Measurements from ENCODE around the gene TENM4. TPM values are rescaled to one million over a fixed set of nuclear protein-coding genes. Genes with fewer than 3 reads are reported as not detected.

Gene TENM4
- total RNA-seq, 4 donors from 2014 or later, result 16.8 to 158 (median 120) TPM

- H3K9me3 ChIP-seq, result no peaks in the 10 kb centered on the region
- H3K4me3 ChIP-seq (replicated peaks in 1 of 3), result no peak overlapping the region
- TF ChIP-seq CTCF (IDR thresholded peaks at IDR 0.05) (no peak), POLR2A (IDR thresholded peaks at IDR 0.05) (no peak)
- peaks cover 42 to 55% of the 10 kb centered on the region in 2 donors for H3K4me1 ChIP-seq
- no peaks in the 10 kb centered on the region for H3K36me3 ChIP-seq
- H3K27ac ChIP-seq, result peak overlapping the region in 1 of 3 donors; percentile 39
- peak in 1 of 2 donors; percentile 23 for DNase-seq
- H3K27me3 ChIP-seq, result no peaks in the 10 kb centered on the region
- WGBS, 2 donors, result 76 to 96% methylated on average over 1 of the region's 1 CpG
- intact Hi-C loops (cut with DNase I), result no loop called here
Observed at GRCh38 chr11:79047980-79048379, 392.9 kb downstream of the TENM4 start.

GRCh38 chr11:79047321-79047720, 393.5 kb downstream of the TENM4 start:
- TF ChIP-seq POLR2A (IDR thresholded peaks at IDR 0.05) (no peak), CTCF (IDR thresholded peaks at IDR 0.05) (no peak)
- Histone ChIP-seq H3K27me3 (no peaks in the 10 kb centered on the region), H3K4me3 (replicated peaks in 1 of 3) (no peak overlapping the region), H3K9me3 (no peaks in the 10 kb centered on the region), H3K27ac (peak overlapping the region in 1 of 3 donors; percentile 39), H3K36me3 (no peaks in the 10 kb centered on the region), H3K4me1 (peaks cover 46 to 54% of the 10 kb centered on the region in 2 donors)
- WGBS, 2 donors, result 26 to 35% methylated on average over 7 of the region's 7 CpGs
- DNase-seq, result peak; percentile 75 to 78
- intact Hi-C loops (cut with DNase I), result no loop called here

- H3K36me3 ChIP-seq, result no peaks in the 10 kb centered on the region
- 76 to 79% methylated on average over 3 of the region's 3 CpGs for WGBS, 2 donors
- no peaks in the 10 kb centered on the region for H3K27me3 ChIP-seq
- DNase-seq, result no peak
- peaks cover 46 to 54% of the 10 kb centered on the region in 2 donors for H3K4me1 ChIP-seq
- no peaks in the 10 kb centered on the region for H3K9me3 ChIP-seq
- H3K4me3 ChIP-seq (replicated peaks in 1 of 3), result no peak overlapping the region
- TF ChIP-seq POLR2A (IDR thresholded peaks at IDR 0.05) (no peak), CTCF (IDR thresholded peaks at IDR 0.05) (no peak)
- peak overlapping the region in 2 of 3 donors; percentile 24 to 72 for H3K27ac ChIP-seq
- intact Hi-C loops (cut with DNase I), result no loop called here
Observed at GRCh38 chr11:79046366-79046765, 394.5 kb downstream of the TENM4 start.

GRCh38 chr11:79045800-79046304, 395.0 kb downstream of the TENM4 start:
- intact Hi-C loops (cut with DNase I), result no loop called here
- 41 to 42% methylated on average over 6 of the region's 6 CpGs for WGBS, 2 donors
- Histone ChIP-seq H3K4me3 (replicated peaks in 1 of 3) (no peak overlapping the region), H3K4me1 (peaks cover 46 to 54% of the 10 kb centered on the region in 2 donors), H3K9me3 (no peaks in the 10 kb centered on the region), H3K27me3 (no peaks in the 10 kb centered on the region), H3K36me3 (no peaks in the 10 kb centered on the region), H3K27ac (peak overlapping the region in 2 of 3 donors; percentile 24 to 72)
- peak in 1 of 2 donors; percentile 29 for DNase-seq
- TF ChIP-seq POLR2A (IDR thresholded peaks at IDR 0.05), result no peak
- TF ChIP-seq CTCF (IDR thresholded peaks at IDR 0.05), result peak in 1 of 6 experiments; percentile 15

- Histone ChIP-seq H3K4me1 (peaks cover 46 to 54% of the 10 kb centered on the region in 2 donors), H3K27me3 (no peaks in the 10 kb centered on the region), H3K9me3 (no peaks in the 10 kb centered on the region), H3K36me3 (no peaks in the 10 kb centered on the region), H3K4me3 (replicated peaks in 1 of 3) (no peak overlapping the region), H3K27ac (peak overlapping the region; percentile 69 to 72 (median 70))
- 37 to 49% methylated on average over 10 of the region's 10 CpGs for WGBS, 2 donors
- intact Hi-C loops (cut with DNase I), result no loop called here
- TF ChIP-seq CTCF (IDR thresholded peaks at IDR 0.05), result no peak
- TF ChIP-seq POLR2A (IDR thresholded peaks at IDR 0.05), result no peak
- DNase-seq, result peak; percentile 69
Observed at GRCh38 chr11:79045018-79045799, 395.6 kb downstream of the TENM4 start.
